IMR-90 (cell line): ENCODE measurements around the gene SPINDOC. TPM values are rescaled to one million over a fixed set of nuclear protein-coding genes. Genes with fewer than 3 reads are reported as not detected.

Experiments used
- ATAC-seq: fragments of 200-7000 bp; cut with Tn5 transposase; 2 replicates; pipeline ENCODE4 v1.9.1; 2020; ENCODE audit warnings: low read depth, mild to moderate bottlenecking, moderate library complexity
- BruUV-seq: library from RNA; stranded (reverse); fragments of 400-500 nt; replicated peaks from 2 replicates; lab custom pipeline; 2021; lab: Mats Ljungman, UMichigan
- CTCF ChIA-PET: fragments of 300-600 bp; formaldehyde crosslinking; extraction: SDS; loops from one replicate; lab custom pipeline; 2021; ENCODE audit warnings: antibody characterized with exemption; lab: Yijun Ruan, JAX
- POLR2A ChIA-PET: fragments of 300-600 bp; sonication (Branson Sonifier 250); formaldehyde crosslinking; loops from one replicate; lab custom pipeline; 2022; ENCODE audit warnings: antibody characterized with exemption; ENCODE audit not compliant: unreplicated experiment; lab: Charles Lee
- DNase-seq: peaks from one replicate; pipeline ENCODE4 v3.0.0; 2013
- H2AFZ ChIP-seq: replicated peaks from 2 replicates; pipeline ENCODE3; 2013; ENCODE audit warnings: low read length, mild to moderate bottlenecking; ENCODE audit not compliant: poor library complexity
- H2AK5ac ChIP-seq: 2 replicates; pipeline ENCODE4 v1.6.1; 2013; ENCODE audit warnings: low read depth, low read length, inconsistent platforms
- H2AK9ac ChIP-seq: replicated peaks from 2 replicates; pipeline ENCODE3; 2013; ENCODE audit warnings: mild to moderate bottlenecking, low read depth, low read length, moderate library complexity; ENCODE audit not compliant: poor library complexity
- H2BK120ac ChIP-seq: 2 replicates; pipeline ENCODE4 v1.6.1; 2013; ENCODE audit warnings: low read depth, low read length, inconsistent platforms
- H2BK15ac ChIP-seq: 3 replicates; pipeline ENCODE4 v1.6.1; 2013; ENCODE audit warnings: low read depth, low read length, inconsistent platforms
- H2BK20ac ChIP-seq: 2 replicates; pipeline ENCODE4 v1.6.1; 2013; ENCODE audit warnings: low read depth, mild to moderate bottlenecking, inconsistent platforms, low read length, moderate library complexity
- H2BK5ac ChIP-seq: 2 replicates; pipeline ENCODE4 v1.6.1; 2013; ENCODE audit warnings: mild to moderate bottlenecking, low read depth, low read length, inconsistent platforms; ENCODE audit not compliant: poor library complexity, severe bottlenecking
- H3K14ac ChIP-seq: replicated peaks from 2 replicates; pipeline ENCODE4 v1.6.1; 2013; ENCODE audit warnings: low read depth, low read length, inconsistent platforms
- H3K18ac ChIP-seq: 2 replicates; pipeline ENCODE4 v1.6.1; 2013; ENCODE audit warnings: low read depth, low read length, control low read depth
- H3K23ac ChIP-seq: 2 replicates; pipeline ENCODE4 v1.6.1; 2013; ENCODE audit warnings: low read depth, low read length, inconsistent platforms
- H3K27ac ChIP-seq: 2 replicates; pipeline ENCODE4 v1.5.1; 2013; ENCODE audit warnings: mild to moderate bottlenecking, control low read depth, low read length; ENCODE audit not compliant: insufficient read depth
- H3K27me3 ChIP-seq: 2 replicates; pipeline ENCODE4 v1.6.1; 2013; ENCODE audit warnings: low read length; ENCODE audit not compliant: control insufficient read depth, insufficient read depth
- H3K36me3 ChIP-seq: 2 replicates; pipeline ENCODE4 v1.6.1; 2013; ENCODE audit warnings: low read length, mixed read lengths; ENCODE audit not compliant: control insufficient read depth, insufficient read depth
- H3K4ac ChIP-seq: 2 replicates; pipeline ENCODE4 v1.6.1; 2013; ENCODE audit warnings: low read depth, low read length, inconsistent platforms
- H3K4me1 ChIP-seq: 2 replicates; pipeline ENCODE4 v1.6.1; 2013; ENCODE audit warnings: low read length, mixed read lengths; ENCODE audit not compliant: control insufficient read depth, insufficient read depth
- H3K4me2 ChIP-seq: 2 replicates; pipeline ENCODE4 v1.6.1; 2013; ENCODE audit warnings: low read depth, mild to moderate bottlenecking, control low read depth, low read length, moderate library complexity
- H3K4me3 ChIP-seq: 2 replicates; pipeline ENCODE4 v1.5.1; 2013; ENCODE audit warnings: low read depth, mild to moderate bottlenecking, control low read depth, low read length, moderate library complexity; ENCODE audit not compliant: insufficient read depth
- H3K56ac ChIP-seq: 2 replicates; pipeline ENCODE4 v1.6.1; 2013; ENCODE audit warnings: low read length, inconsistent platforms; ENCODE audit not compliant: insufficient read depth; ENCODE audit errors: extremely low read depth
- H3K79me1 ChIP-seq, 2 experiments: 2 replicates each; pipeline ENCODE4 v1.6.1; 2013; ENCODE audit warnings: low read length in 2 of 2, inconsistent platforms in 1 of 2, low read depth in 1 of 2
- H3K9ac ChIP-seq: 2 replicates; pipeline ENCODE4 v1.6.1; 2013; ENCODE audit warnings: low read depth, low read length, control low read depth
- H3K9me1 ChIP-seq: 2 replicates; pipeline ENCODE4 v1.6.1; 2013; ENCODE audit warnings: low read length, inconsistent platforms; ENCODE audit not compliant: insufficient read depth
- H3K9me3 ChIP-seq: 2 replicates; pipeline ENCODE4 v1.6.1; 2013; ENCODE audit warnings: low read length; ENCODE audit not compliant: control insufficient read depth, insufficient read depth
- H4K20me1 ChIP-seq: 2 replicates; pipeline ENCODE4 v1.6.1; 2013; ENCODE audit warnings: low read length, inconsistent platforms; ENCODE audit not compliant: insufficient read depth
- H4K5ac ChIP-seq: 2 replicates; pipeline ENCODE4 v1.6.1; 2013; ENCODE audit warnings: mild to moderate bottlenecking, low read depth, low read length, control low read depth
- H4K8ac ChIP-seq, 2 experiments: 2 replicates each; pipeline ENCODE4 v1.6.1; 2013; ENCODE audit warnings: low read depth in 2 of 2, low read length in 2 of 2, control low read depth in 1 of 2, inconsistent platforms in 1 of 2
- H4K91ac ChIP-seq: 2 replicates; pipeline ENCODE4 v1.6.1; 2013; ENCODE audit warnings: low read depth, low read length, inconsistent platforms; ENCODE audit not compliant: insufficient read depth
- BHLHE40 ChIP-seq: fragments of 150-350 bp; IDR thresholded peaks from 2 replicates; pipeline ENCODE4 v1.6.1; 2016; ENCODE audit warnings: mild to moderate bottlenecking, low read depth, low read length
- CEBPB ChIP-seq: IDR thresholded peaks from 2 replicates; pipeline ENCODE4 v1.6.1; 2012; ENCODE audit warnings: low read depth, low read length, improper control_type of control experiment
- CTCF ChIP-seq: conservative IDR thresholded peaks from 2 replicates; pipeline ENCODE4 v1.5.1; 2012; ENCODE audit warnings: mild to moderate bottlenecking, low read depth, low read length, improper control_type of control experiment
- NFE2L2 ChIP-seq: fragments of 150-350 bp; IDR thresholded peaks from 2 replicates; pipeline ENCODE4 v1.6.1; 2016; ENCODE audit warnings: low read depth, mild to moderate bottlenecking, low read length
- RAD21 ChIP-seq: IDR thresholded peaks from 2 replicates; pipeline ENCODE4 v1.6.1; 2012; ENCODE audit warnings: low read length, improper control_type of control experiment
- RFX5 ChIP-seq: IDR thresholded peaks from 2 replicates; pipeline ENCODE4 v1.8.0; 2012; ENCODE audit warnings: low read depth, mild to moderate bottlenecking, low read length, moderate library complexity
- WGBS, 2 experiments: methylation state at CpG; one replicate each; pipeline versions ENCODE4 v1.1.5 to v1.1.7; 2013; ENCODE audit warnings: missing lambda C conversion rate in 2 of 2; ENCODE audit not compliant: insufficient read length in 1 of 2; ENCODE audit errors: extremely low coverage in 2 of 2; 5-methylcytosine and 5-hydroxymethylcytosine counted together
- dilution Hi-C: fragments of 300-500 bp; cut with HindIII; formaldehyde crosslinking; loops from one replicate; pipeline ENCODE4 v1.14.3; 2018; ENCODE audit warnings: low sequenced_read_pairs; ENCODE audit not compliant: unreplicated experiment
- in situ Hi-C: fragments of 300-500 bp; cut with MboI; formaldehyde crosslinking; loops from 3 replicates; pipeline ENCODE4 v1.14.3; 2019; ENCODE audit warnings: low sequenced_read_pairs, inconsistent platforms, mixed read lengths
- intact Hi-C: fragments of 100-400 bp; cut with micrococcal nuclease; formaldehyde crosslinking; loops from 2 replicates; pipeline ENCODE4 v1.10.0; 2022
- polyA plus RNA-seq, 3 experiments: library from polyadenylated mRNA; depleted of rRNA; stranded (reverse); fragments of >200 nt; gene quantifications; 2 replicates each; pipeline ENCODE4 v1.2.3, GENCODE V29; 2012; ENCODE audit warnings: low replicate concordance in 1 of 3
- total RNA-seq: library from RNA; depleted of rRNA; stranded (reverse); fragments of >200 nt; gene quantifications from 2 replicates; pipeline ENCODE4 v1.2.3, GENCODE V29; 2012

SPINDOC gene
- total and polyA plus RNA-seq, 2 of the 4 experiments (the other 2 are of a cell fraction), result 10.0 to 29.9 TPM

DNA sequence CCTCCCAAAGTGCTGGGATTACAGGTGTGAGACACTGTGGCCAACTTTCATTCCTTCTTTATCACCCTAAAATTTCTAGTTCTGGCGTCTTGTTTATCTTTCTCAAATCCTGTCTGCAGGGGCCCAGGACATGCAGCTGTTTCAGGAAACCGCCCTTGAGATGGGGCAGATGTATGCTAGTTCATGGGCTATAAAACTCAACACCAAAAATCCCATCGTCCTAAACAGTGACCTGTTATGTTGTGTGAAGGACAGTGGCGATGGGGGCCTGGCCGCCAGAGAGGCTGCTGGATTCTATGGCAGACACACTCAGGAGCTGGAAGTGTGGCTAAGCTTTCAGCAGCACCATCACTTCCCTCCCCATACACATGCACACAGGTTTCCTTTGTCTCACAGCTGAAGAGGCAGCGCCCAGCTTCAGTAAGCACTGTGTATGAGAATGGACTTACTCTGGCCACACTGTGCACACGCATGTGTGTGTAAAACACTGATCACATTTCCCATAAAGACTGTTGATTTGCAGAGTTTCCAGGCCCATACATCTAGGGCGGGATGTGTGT is 62.3 kb downstream of the SPINDOC start:
- no peaks in the 10 kb centered on the region for H3K27me3 ChIP-seq
- no peak overlapping the region for H4K8ac ChIP-seq
- POLR2A ChIA-PET, result no interaction called here
- no peak overlapping the region for H2BK5ac ChIP-seq
- H2BK120ac ChIP-seq, result no peak overlapping the region
- DNase-seq (no peak), ATAC-seq (no peak)
- H3K27ac ChIP-seq, result no peak overlapping the region
- H3K18ac ChIP-seq, result no peak overlapping the region
- H3K4me2 ChIP-seq, result no peak overlapping the region
- H2AK9ac ChIP-seq, result no peak overlapping the region
- TF ChIP-seq RFX5 (no peak), NFE2L2 (no peak), RAD21 (no peak), BHLHE40 (no peak), CEBPB (no peak), CTCF (no peak)
- in situ Hi-C loops, result no loop called here
- dilution Hi-C loops, result no loop called here
- no peaks in the 10 kb centered on the region for H3K9me3 ChIP-seq
- peaks cover 91% of the 10 kb centered on the region for H4K20me1 ChIP-seq
- no peak overlapping the region for H3K4me3 ChIP-seq
- peaks cover 4% of the 10 kb centered on the region; the same call in 1 of the 2 replicates for H3K36me3 ChIP-seq
- H3K14ac ChIP-seq, result no peak overlapping the region
- peaks cover 39% of the 10 kb centered on the region for H3K9me1 ChIP-seq
- CTCF ChIA-PET, result no interaction called here
- H3K9ac ChIP-seq, result no peak overlapping the region
- intact Hi-C loops, result no loop called here
- no peak overlapping the region for H2BK15ac ChIP-seq
- no TSS peak for BruUV-seq
- no peak overlapping the region for H3K23ac ChIP-seq
- H3K4ac ChIP-seq, result no peak overlapping the region
- H3K79me1 ChIP-seq, result peaks cover 53 to 88% of the 10 kb centered on the region in 2 experiments
- H2AFZ ChIP-seq, result no peak overlapping the region
- no peak overlapping the region for H2BK20ac ChIP-seq
- H3K56ac ChIP-seq, result no peak overlapping the region
- no peak overlapping the region for H4K5ac ChIP-seq
- peaks cover 26% of the 10 kb centered on the region for H3K4me1 ChIP-seq
- H2AK5ac ChIP-seq, result no peak overlapping the region
- WGBS, 2 experiments, result no CpG with 5 or more reads among the region's 8 CpGs
- no peak overlapping the region for H4K91ac ChIP-seq
